ENCODE measurements around the gene AIFM2. TPM values are rescaled to one million over a fixed set of nuclear protein-coding genes. Genes with fewer than 3 reads are reported as not detected.

AIFM2 gene
- total RNA-seq, 2 donors from 2014 or later: 17.1 to 17.9 TPM

DNA sequence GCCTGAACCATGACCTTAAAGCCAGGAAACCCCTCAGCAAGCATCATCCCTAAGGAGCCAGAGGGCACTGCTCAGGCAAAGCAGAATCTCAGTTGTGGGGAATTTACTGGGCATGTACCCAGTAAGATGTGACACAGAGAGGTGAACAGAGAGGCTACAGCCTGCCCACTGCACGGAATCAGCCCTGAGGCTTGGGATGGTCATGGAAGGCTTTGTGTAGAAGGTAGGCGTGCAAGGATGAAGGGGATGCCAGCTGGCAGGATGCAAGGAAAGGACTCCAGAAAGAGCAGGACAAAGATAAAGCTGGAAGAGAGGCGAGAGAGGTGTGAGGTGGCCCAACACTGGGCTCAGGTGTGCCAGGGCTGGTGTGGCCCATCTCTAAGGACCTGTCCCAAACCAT lies 2.4 kb upstream of the AIFM2 start:
- ATAC-seq (ENCODE audit: insufficient number of reproducible peaks, low FRiP score, low read depth) (no peak), DNase-seq (ENCODE audit: low spot score) (no peak)
- peaks cover 13 to 19% of the 10 kb centered on the region in 2 donors for H3K4me1 ChIP-seq (ENCODE audit: control insufficient read depth in 1 of 2, low read depth in 2 of 2)
- no peak overlapping the region for H3K4me3 ChIP-seq
- H3K36me3 ChIP-seq: no peaks in the 10 kb centered on the region
- H3K9me3 ChIP-seq: no peaks in the 10 kb centered on the region
- H3K27me3 ChIP-seq (replicated peaks; ENCODE audit: insufficient read depth): no peaks in the 10 kb centered on the region
- TF ChIP-seq, protein P1, sequence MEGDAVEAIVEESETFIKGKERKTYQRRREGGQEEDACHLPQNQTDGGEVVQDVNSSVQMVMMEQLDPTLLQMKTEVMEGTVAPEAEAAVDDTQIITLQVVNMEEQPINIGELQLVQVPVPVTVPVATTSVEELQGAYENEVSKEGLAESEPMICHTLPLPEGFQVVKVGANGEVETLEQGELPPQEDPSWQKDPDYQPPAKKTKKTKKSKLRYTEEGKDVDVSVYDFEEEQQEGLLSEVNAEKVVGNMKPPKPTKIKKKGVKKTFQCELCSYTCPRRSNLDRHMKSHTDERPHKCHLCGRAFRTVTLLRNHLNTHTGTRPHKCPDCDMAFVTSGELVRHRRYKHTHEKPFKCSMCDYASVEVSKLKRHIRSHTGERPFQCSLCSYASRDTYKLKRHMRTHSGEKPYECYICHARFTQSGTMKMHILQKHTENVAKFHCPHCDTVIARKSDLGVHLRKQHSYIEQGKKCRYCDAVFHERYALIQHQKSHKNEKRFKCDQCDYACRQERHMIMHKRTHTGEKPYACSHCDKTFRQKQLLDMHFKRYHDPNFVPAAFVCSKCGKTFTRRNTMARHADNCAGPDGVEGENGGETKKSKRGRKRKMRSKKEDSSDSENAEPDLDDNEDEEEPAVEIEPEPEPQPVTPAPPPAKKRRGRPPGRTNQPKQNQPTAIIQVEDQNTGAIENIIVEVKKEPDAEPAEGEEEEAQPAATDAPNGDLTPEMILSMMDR (IDR thresholded peaks at IDR 0.05): no peak
- no peak overlapping the region for H3K27ac ChIP-seq

DNA sequence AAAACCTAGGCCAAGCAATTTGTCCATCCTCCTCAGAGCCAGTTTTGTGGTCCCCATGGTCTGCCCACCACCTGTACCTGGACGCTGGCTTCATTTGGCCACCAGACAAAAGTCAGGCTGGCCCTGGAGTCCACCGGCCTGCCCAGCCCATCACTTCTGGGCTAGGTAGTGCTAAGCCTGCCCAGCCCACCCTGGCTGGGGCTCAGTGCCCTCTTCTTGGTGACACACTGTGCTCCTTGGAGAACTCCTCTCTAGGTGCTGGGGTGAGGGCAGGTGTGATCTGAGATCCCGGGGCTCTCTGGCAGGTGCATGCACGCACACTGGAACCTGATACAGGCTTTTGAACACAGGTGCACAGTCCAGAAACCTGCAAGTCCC lies 1.1 kb downstream of the AIFM2 start:
- ATAC-seq (ENCODE audit: insufficient number of reproducible peaks, low FRiP score, low read depth) (no peak), DNase-seq (ENCODE audit: low spot score) (no peak)
- Histone ChIP-seq H3K36me3 (no peaks in the 10 kb centered on the region), H3K27ac (peak overlapping the region; percentile 35 to 82), H3K9me3 (no peaks in the 10 kb centered on the region), H3K4me3 (peak overlapping the region; percentile 90), H3K27me3 (replicated peaks; ENCODE audit: insufficient read depth) (no peaks in the 10 kb centered on the region), H3K4me1 (ENCODE audit: control insufficient read depth in 1 of 2, low read depth in 2 of 2) (peaks cover 13 to 19% of the 10 kb centered on the region in 2 donors)
- TF ChIP-seq, protein P1 (IDR thresholded peaks at IDR 0.05): no peak

DNA sequence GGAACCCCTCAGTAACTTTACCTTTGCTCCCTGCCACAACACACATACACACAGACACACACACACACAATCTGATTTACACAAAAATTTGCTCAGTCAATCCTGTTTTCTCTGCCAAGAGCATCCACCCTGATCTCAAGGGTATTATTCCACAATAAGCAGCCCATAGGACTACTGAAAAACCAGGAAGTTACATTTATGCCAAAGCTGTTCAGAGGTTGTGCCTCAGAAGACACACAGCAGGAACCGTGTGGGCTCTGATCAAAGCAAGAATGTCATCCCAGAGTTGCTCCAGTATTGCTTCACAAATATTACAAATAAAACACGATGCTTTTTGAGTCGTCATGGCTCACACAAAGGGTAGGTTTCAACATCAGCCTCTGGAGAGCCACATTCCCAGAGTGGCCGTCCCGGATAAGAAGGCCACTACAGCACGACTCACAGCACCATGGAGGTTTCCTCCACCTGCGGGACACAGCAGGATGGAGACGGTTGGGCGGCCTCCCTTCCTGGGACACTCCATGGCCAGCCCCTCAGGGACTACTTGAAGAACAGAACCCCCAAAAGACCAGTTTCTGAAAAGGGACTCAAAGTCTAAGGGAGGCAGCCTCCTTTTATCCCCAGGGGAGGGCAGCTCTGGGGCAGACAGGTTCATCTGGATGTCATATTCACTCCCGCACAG lies 1.6 kb downstream of the AIFM2 start:
- TF ChIP-seq, protein P1 (IDR thresholded peaks at IDR 0.05): no peak
- DNase-seq (ENCODE audit: low spot score): no peak
- peak overlapping the region; percentile 35 to 82 for H3K27ac ChIP-seq
- peak overlapping the region; percentile 90 for H3K4me3 ChIP-seq
- H3K4me1 ChIP-seq (ENCODE audit: control insufficient read depth in 1 of 2, low read depth in 2 of 2): peaks cover 13 to 19% of the 10 kb centered on the region in 2 donors
- H3K9me3 ChIP-seq: no peaks in the 10 kb centered on the region
- no peak for ATAC-seq (ENCODE audit: insufficient number of reproducible peaks, low FRiP score, low read depth)
- no peaks in the 10 kb centered on the region for H3K36me3 ChIP-seq
- H3K27me3 ChIP-seq (replicated peaks; ENCODE audit: insufficient read depth): no peaks in the 10 kb centered on the region

GRCh38 chr10:70126700-70127395 lies 5.8 kb downstream of the AIFM2 start:
- H3K27me3 ChIP-seq (replicated peaks; ENCODE audit: insufficient read depth): no peaks in the 10 kb centered on the region
- H3K9me3 ChIP-seq: no peaks in the 10 kb centered on the region
- peaks cover 8 to 11% of the 10 kb centered on the region in 2 donors for H3K4me1 ChIP-seq (ENCODE audit: control insufficient read depth in 1 of 2, low read depth in 2 of 2)
- no peak overlapping the region for H3K4me3 ChIP-seq
- no peak for DNase-seq (ENCODE audit: low spot score)
- ATAC-seq (ENCODE audit: insufficient number of reproducible peaks, low FRiP score, low read depth): no peak
- TF ChIP-seq, protein P1 (IDR thresholded peaks at IDR 0.05): no peak
- no peak overlapping the region for H3K27ac ChIP-seq
- H3K36me3 ChIP-seq: no peaks in the 10 kb centered on the region

DNA sequence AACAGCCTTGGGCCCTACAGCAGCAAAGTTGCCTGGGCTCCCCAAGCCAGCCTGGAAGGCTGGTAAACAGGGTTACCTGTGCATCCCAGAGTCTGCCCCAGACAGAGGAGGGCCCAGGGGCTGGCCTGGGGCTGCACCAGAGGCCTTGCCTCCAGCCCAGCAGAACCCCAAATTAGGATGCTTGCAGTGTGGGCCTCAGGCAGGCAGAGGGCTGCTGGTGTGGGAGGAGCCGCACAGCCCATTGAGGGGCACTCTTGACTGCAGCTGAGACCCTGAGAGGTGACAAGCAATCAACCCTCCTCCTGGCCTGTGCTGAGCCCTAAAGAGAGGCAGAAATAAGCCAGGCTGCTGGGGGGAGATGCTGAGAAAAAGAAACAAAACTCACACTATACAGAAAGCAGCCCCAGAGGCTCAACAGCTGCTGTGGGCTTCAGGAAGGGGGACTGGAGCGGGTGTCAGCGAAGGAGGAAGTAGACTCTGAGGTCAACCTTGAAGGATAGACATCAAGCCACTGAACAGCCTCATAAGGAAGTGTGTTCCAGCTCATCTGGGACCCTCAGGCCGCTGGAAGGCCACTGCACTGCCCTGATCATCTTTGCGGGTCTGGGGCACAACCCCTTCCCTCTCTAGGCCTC lies 6.6 kb downstream of the AIFM2 start:
- ATAC-seq (ENCODE audit: insufficient number of reproducible peaks, low FRiP score, low read depth) (no peak), DNase-seq (ENCODE audit: low spot score) (no peak)
- no peaks in the 10 kb centered on the region for H3K36me3 ChIP-seq

More for the DNA sequence above, 6.6 kb downstream of the AIFM2 start:
- H3K27ac ChIP-seq: no peak overlapping the region
- TF ChIP-seq, protein P1 (IDR thresholded peaks at IDR 0.05): no peak
- no peak overlapping the region for H3K4me3 ChIP-seq
- no peaks in the 10 kb centered on the region for H3K9me3 ChIP-seq
- peaks cover under 1 to 2% of the 10 kb centered on the region in 2 donors for H3K4me1 ChIP-seq (ENCODE audit: control insufficient read depth in 1 of 2, low read depth in 2 of 2)
- no peaks in the 10 kb centered on the region for H3K27me3 ChIP-seq (replicated peaks; ENCODE audit: insufficient read depth)
